A673 (cell line): ENCODE measurements around the gene MPPED2. TPM values are rescaled to one million over a fixed set of nuclear protein-coding genes. Genes with fewer than 3 reads are reported as not detected.

Experiments used
- BruUV-seq: library from RNA; stranded (reverse); fragments of 400-500 nt; replicated peaks from 2 replicates; lab custom pipeline; 2021; lab: Mats Ljungman, UMichigan
- CTCF ChIA-PET: fragments of 300-600 bp; sonication (Branson Sonifier 250); formaldehyde crosslinking; loops from one replicate; lab custom pipeline; 2022; ENCODE audit warnings: antibody characterized with exemption; lab: Charles Lee
- POLR2A ChIA-PET: fragments of 300-600 bp; sonication (Branson Sonifier 250); formaldehyde crosslinking; loops from one replicate; lab custom pipeline; 2022; ENCODE audit warnings: antibody characterized with exemption; ENCODE audit not compliant: low non-redundant PET; lab: Charles Lee
- DNase-seq: peaks from one replicate; pipeline ENCODE4 v3.0.0-alpha.2; 2015; ENCODE audit warnings: low spot score
- H3K27ac ChIP-seq: fragments of 200-600 bp; sonication (generic); 2 replicates; pipeline ENCODE4 v1.5.1; 2016; ENCODE audit warnings: mixed run types, low read depth, mild to moderate bottlenecking, mixed read lengths, antibody characterized with exemption, low read length; ENCODE audit not compliant: poor library complexity, severe bottlenecking
- H3K27me3 ChIP-seq: fragments of 200-600 bp; sonication (generic); replicated peaks from 2 replicates; pipeline ENCODE4 v1.6.1; 2017; ENCODE audit warnings: mixed run types, low read depth, mild to moderate bottlenecking, mixed read lengths, antibody characterized with exemption, low read length; ENCODE audit not compliant: insufficient read depth, poor library complexity
- H3K36me3 ChIP-seq: fragments of 200-600 bp; sonication (generic); 2 replicates; pipeline ENCODE4 v1.6.1; 2016; ENCODE audit warnings: mixed run types, mild to moderate bottlenecking, mixed read lengths, antibody characterized with exemption, low read length; ENCODE audit not compliant: insufficient read depth, poor library complexity, severe bottlenecking
- H3K4me1 ChIP-seq: fragments of 200-600 bp; sonication (generic); 2 replicates; pipeline ENCODE4 v1.6.1; 2017; ENCODE audit warnings: mixed run types, mild to moderate bottlenecking, mixed read lengths, antibody characterized with exemption, low read length; ENCODE audit not compliant: insufficient read depth, poor library complexity, severe bottlenecking
- H3K4me3 ChIP-seq: fragments of 200-600 bp; sonication (generic); 2 replicates; pipeline ENCODE4 v1.5.1; 2016; ENCODE audit warnings: low read depth, mixed run types, mild to moderate bottlenecking, mixed read lengths, low read length; ENCODE audit not compliant: poor library complexity, severe bottlenecking
- H3K9me3 ChIP-seq: fragments of 200-600 bp; sonication (generic); 2 replicates; pipeline ENCODE4 v1.6.1; 2016; ENCODE audit warnings: mixed run types, low read depth, mild to moderate bottlenecking, mixed read lengths, antibody characterized with exemption, low read length; ENCODE audit not compliant: poor library complexity, severe bottlenecking
- EZH2 ChIP-seq: fragments of 200-600 bp; sonication (generic); IDR thresholded peaks from 2 replicates; pipeline ENCODE4 v1.6.1; 2017; ENCODE audit warnings: borderline replicate concordance, low read depth, mild to moderate bottlenecking, mixed read lengths, antibody characterized with exemption, low read length; ENCODE audit not compliant: poor library complexity, severe bottlenecking
- intact Hi-C: fragments of 100-400 bp; cut with micrococcal nuclease; formaldehyde crosslinking; loops from one replicate; pipeline ENCODE4 v1.10.0; 2022; ENCODE audit not compliant: unreplicated experiment
- total RNA-seq: library from RNA; stranded (reverse); gene quantifications from 2 replicates; pipeline ENCODE4 v1.2.3, GENCODE V29; 2021
- TF ChIP-seq, protein P1 (sequence below): fragments of 300-800, 200-600 bp; sonication (generic); conservative IDR thresholded peaks from 2 replicates; pipeline ENCODE4 v1.5.1; 2017; ENCODE audit warnings: low read depth, mild to moderate bottlenecking, antibody characterized with exemption, low read length, moderate library complexity, mixed read lengths

Gene MPPED2
- total RNA-seq, 1 experiment from 2014 or later = 2.0 TPM

DNA sequence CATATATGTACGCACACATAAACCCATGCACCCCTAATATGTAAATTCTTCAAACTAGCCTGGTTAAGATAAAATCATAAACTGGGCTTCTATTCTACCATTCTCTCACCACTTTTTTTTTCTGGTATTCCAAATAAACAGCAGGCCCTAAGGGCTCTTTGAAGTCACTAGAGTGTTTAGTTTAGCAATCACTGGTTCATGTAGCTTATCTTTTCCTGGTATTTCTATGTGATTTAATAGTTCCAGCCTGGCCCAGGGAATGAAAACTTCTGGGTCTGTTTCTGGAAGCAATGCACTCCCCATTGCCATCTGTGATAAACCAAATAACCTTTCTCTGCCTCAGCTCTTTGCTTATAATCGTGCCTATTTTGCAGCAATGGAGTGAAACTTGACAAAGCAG is 10.7 kb upstream of the MPPED2 start:
- H3K27ac ChIP-seq = no peak overlapping the region
- H3K9me3 ChIP-seq = peaks cover 3% of the 10 kb centered on the region
- CTCF ChIA-PET = no interaction called here
- H3K27me3 ChIP-seq = peaks cover 11% of the 10 kb centered on the region
- intact Hi-C loops = no loop called here
- DNase-seq = no peak
- no peaks in the 10 kb centered on the region for H3K4me1 ChIP-seq
- TF ChIP-seq EZH2 = no peak
- TF ChIP-seq, protein P1, sequence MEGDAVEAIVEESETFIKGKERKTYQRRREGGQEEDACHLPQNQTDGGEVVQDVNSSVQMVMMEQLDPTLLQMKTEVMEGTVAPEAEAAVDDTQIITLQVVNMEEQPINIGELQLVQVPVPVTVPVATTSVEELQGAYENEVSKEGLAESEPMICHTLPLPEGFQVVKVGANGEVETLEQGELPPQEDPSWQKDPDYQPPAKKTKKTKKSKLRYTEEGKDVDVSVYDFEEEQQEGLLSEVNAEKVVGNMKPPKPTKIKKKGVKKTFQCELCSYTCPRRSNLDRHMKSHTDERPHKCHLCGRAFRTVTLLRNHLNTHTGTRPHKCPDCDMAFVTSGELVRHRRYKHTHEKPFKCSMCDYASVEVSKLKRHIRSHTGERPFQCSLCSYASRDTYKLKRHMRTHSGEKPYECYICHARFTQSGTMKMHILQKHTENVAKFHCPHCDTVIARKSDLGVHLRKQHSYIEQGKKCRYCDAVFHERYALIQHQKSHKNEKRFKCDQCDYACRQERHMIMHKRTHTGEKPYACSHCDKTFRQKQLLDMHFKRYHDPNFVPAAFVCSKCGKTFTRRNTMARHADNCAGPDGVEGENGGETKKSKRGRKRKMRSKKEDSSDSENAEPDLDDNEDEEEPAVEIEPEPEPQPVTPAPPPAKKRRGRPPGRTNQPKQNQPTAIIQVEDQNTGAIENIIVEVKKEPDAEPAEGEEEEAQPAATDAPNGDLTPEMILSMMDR = no peak
- no peaks in the 10 kb centered on the region for H3K36me3 ChIP-seq
- no TSS peak for BruUV-seq
- POLR2A ChIA-PET = no interaction called here
- no peak overlapping the region for H3K4me3 ChIP-seq

DNA sequence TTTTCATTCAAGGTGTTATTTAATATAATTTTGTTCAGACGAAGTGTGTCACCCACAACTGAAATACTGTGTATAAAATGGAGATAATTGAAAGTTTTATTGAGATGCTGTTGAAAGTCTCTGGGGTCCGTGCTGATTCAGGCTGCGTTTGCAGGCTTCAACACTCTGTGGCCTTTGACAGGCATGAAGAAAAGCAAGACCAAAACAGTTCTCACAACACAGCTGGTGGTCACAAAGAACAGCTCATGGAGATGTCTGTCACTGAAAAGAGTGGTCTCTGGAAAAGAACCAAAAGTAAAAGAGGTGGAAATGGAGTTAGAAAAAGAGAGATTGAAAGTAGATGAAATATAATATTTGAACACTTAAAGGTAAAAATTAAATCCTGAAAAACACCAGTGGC is 9.8 kb upstream of the MPPED2 start:
- no peaks in the 10 kb centered on the region for H3K36me3 ChIP-seq
- H3K4me1 ChIP-seq = no peaks in the 10 kb centered on the region
- no peak overlapping the region for H3K27ac ChIP-seq
- H3K27me3 ChIP-seq = peaks cover 11% of the 10 kb centered on the region
- DNase-seq = no peak
- POLR2A ChIA-PET = no interaction called here
- no peaks in the 10 kb centered on the region for H3K9me3 ChIP-seq
- intact Hi-C loops = no loop called here
- BruUV-seq = no TSS peak
- CTCF ChIA-PET = no interaction called here
- TF ChIP-seq, protein P1 = no peak
- no peak for TF ChIP-seq EZH2
- no peak overlapping the region for H3K4me3 ChIP-seq

DNA sequence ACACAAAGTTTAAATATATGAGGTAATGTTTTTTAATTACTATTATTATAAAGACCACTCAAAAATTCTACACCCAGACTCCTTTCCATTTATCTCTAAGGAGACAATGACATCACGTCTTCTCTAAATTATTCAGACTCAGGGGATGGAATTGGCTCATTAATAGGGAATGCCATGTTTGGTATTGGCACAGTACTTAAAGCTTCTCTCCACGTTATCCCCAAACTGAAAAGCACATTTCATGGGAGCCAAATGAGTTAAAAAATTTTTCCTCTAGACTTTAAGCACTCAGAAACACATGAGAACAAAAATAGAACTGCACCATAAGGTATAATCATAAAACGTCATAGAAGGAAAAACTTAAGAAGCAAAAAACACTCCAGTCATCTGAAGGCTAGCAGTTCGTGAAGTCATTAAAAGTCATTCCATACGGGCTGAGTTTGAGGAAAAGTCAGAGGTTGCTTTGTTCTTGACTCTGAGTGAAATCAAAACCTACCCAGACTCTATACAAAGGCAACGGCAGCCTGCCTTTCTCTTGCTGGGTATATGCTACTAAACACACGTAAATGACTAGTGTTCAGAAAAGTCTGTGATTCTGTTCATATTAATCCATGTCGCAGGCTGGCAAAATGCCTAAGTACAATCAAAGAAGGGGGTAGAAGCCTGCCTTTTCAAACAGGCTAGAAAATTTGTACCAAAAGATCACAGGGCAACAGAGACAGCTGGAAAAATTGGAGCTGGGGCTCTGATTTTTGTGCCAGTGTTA is 8.7 kb upstream of the MPPED2 start:
- no TSS peak for BruUV-seq
- Histone ChIP-seq H3K4me1 (no peaks in the 10 kb centered on the region), H3K27ac (no peak overlapping the region), H3K4me3 (no peak overlapping the region), H3K36me3 (no peaks in the 10 kb centered on the region), H3K9me3 (no peaks in the 10 kb centered on the region), H3K27me3 (peaks cover 15% of the 10 kb centered on the region)
- intact Hi-C loops = no loop called here
- no peak for DNase-seq
- no peak for TF ChIP-seq EZH2
- TF ChIP-seq, protein P1 = no peak
- CTCF ChIA-PET = no interaction called here
- POLR2A ChIA-PET = no interaction called here
